Thyroid gland (tissue), 4 donors: ENCODE results near the gene PSMB11.

Source experiments
- CTCF ChIP-seq, 6 experiments: fragments of 200-600 bp in 3 of 6; fragments of 450-650 bp in 3 of 6; sonication (generic) in 3 of 6; IDR thresholded peaks; one replicate each; pipeline ENCODE4 v1.5.1; 2016 to 2019; ENCODE audit warnings: antibody characterized with exemption in 6 of 6, mild to moderate bottlenecking in 2 of 6, inconsistent platforms in 1 of 6, moderate library complexity in 1 of 6
- POLR2A ChIP-seq, 2 donors: fragments of 450-650 bp; IDR thresholded peaks; one replicate each; pipeline ENCODE4 v1.6.1; 2017; ENCODE audit warnings: antibody characterized with exemption in 2 of 2, mild to moderate bottlenecking in 2 of 2, moderate library complexity in 1 of 2

- TF ChIP-seq CTCF (IDR thresholded peaks at IDR 0.05): no peak
- peak in 1 of 2 donors; percentile 66 for TF ChIP-seq POLR2A (IDR thresholded peaks at IDR 0.05)
These were observed 29.4 kb downstream of the PSMB11 start for GRCh38 chr14:23071244-23071920.
